ENCODE measurements around the gene NOL6.
"Not testable (repeated sequence)": the region's sequence is repeated elsewhere in the genome, so short reads cannot be mapped to it uniquely, and the experiment has no call there.

Gene NOL6

DNA sequence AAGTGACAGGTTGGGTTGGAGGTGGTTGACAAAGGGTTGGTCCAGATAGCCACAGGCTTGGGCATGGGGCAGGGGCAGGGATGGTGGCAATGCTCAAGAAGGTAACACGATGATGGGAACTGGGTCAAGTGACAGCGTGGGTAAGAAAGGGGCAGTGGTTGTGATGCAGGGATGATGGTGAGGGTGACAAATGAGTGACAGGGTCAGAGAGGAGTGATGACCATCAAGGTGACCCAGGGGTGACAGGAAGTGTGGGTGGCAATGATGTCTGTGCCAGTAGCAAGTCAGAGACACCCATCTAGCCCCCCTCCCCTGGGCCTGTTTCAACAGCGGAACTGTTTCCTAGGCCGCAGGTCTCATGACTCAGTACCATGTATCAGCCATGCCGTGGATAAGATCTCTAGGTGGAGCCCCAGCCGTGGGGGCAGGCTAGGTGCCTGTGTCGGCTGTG, 46.9 kb downstream of the NOL6 start:
- DNase-seq (ENCODE audit: low read depth), result no peak
- H3K4me3 ChIP-seq (ENCODE audit: low read depth, low read length), result no peak overlapping the region
- no peak for TF ChIP-seq CTCF (IDR thresholded peaks at IDR 0.05; ENCODE audit: low read depth, low read length, missing control alignments)

DNA sequence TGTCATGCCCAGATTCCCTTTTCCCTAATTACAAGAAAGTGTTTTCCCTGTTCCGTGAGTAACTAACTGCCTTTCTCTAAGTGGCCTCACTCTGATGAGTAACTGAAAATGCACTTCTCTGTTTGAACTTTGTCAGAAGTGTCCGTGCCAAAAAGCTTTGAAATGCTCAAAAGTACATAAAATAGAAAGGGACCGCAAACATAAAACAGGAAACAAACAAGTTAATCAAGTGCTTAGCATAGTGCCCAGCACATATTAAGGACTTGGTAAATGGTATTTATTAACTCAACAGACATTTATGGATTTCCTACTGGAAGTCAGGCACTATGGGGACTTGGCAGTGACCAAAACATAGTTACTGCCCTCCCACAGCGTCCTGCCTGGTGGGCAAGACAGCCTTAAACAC, 48.6 kb downstream of the NOL6 start:
- no peak for TF ChIP-seq CTCF (IDR thresholded peaks at IDR 0.05; ENCODE audit: low read depth, low read length, missing control alignments)
- no peak overlapping the region for H3K4me3 ChIP-seq (ENCODE audit: low read depth, low read length)
- no peak for DNase-seq (ENCODE audit: low read depth)

GRCh38 chr9:33424492-33424891, 49.2 kb downstream of the NOL6 start:
- DNase-seq (ENCODE audit: low read depth); H3K4me3 ChIP-seq (ENCODE audit: low read depth, low read length): not testable (repeated sequence)

DNA sequence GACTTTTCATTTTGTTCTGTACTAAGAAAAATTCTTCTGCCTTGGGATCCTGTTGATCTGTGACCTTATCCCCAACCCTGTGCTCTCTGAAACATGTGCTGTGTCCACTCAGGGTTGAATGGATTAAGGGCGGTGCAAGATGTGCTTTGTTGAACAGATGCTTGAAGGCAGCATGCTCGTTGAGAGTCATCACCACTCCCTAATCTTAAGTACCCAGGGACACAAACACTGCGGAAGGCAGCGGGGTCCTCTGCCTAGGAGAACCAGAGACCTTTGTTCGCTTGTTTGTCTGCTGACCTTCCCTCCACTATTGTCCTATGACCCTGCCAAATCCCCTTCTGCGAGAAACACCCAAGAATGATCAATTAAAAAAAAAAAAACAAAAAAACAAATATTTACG, 49.7 kb downstream of the NOL6 start:
- not testable (repeated sequence) for DNase-seq (ENCODE audit: low read depth); H3K4me3 ChIP-seq (ENCODE audit: low read depth, low read length)

GRCh38 chr9:33419708-33420303, 53.9 kb downstream of the NOL6 start:
- DNase-seq (ENCODE audit: low read depth), result no peak
- no peak for TF ChIP-seq CTCF (IDR thresholded peaks at IDR 0.05; ENCODE audit: low read depth, low read length, missing control alignments)
- H3K4me3 ChIP-seq (ENCODE audit: low read depth, low read length), result no peak overlapping the region

DNA sequence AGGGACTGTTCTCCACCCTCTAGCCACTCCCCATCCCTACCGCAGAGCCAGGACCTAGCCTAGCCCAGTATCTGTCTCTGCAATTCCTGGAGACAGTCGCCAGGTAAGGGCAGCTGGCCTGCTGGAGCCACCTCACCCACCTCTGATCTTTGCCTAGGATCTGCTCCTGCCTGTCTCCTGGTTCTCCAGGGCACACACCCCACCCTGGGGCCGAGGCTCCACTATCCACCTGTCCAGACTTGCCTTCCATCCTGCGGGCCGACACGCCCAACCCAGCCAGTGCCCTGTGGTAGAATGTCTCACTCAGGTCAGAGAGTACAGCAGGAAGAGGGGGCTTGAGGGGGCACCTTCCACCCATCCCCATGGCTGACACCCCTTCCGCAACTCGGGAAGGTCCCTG, 55.6 kb downstream of the NOL6 start:
- no peak overlapping the region for H3K4me3 ChIP-seq (ENCODE audit: low read depth, low read length)
- no peak for DNase-seq (ENCODE audit: low read depth)
- TF ChIP-seq CTCF (IDR thresholded peaks at IDR 0.05; ENCODE audit: low read depth, low read length, missing control alignments), result no peak

GRCh38 chr9:33416996-33417395, 56.7 kb downstream of the NOL6 start:
- DNase-seq (ENCODE audit: low read depth), result no peak
- TF ChIP-seq CTCF (IDR thresholded peaks at IDR 0.05; ENCODE audit: low read depth, low read length, missing control alignments), result no peak
- H3K4me3 ChIP-seq (ENCODE audit: low read depth, low read length), result no peak overlapping the region

DNA sequence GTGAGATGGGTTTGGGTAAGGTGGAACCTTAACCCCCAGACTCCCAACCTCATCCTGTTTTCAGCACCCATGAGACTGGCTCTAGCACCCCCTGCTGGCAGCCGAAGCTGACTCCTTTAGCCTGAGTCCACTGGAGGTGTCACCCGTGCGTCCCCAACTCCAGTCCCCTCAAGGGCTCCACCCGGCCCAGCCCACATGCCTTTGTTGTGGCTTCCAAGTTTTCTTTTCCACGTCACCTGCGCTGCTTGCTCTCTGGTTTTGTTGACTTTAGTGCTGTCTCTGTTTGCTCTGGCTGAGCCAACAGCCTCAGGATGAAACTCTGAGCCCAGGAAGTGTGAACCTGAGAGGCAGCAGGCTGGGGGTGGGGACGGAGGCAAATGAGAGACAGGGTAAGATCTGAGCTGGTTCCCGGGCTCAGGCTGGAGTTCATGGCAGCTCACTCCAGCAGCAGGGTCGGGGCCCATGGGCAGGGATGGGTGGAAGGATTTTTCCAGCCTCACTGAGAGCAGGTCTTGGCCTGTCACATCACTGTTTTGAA, 58.2 kb downstream of the NOL6 start:
- H3K4me3 ChIP-seq (ENCODE audit: low read depth, low read length), result no peak overlapping the region
- DNase-seq (ENCODE audit: low read depth), result no peak
- peak; percentile 92 for TF ChIP-seq CTCF (IDR thresholded peaks at IDR 0.05; ENCODE audit: low read depth, low read length, missing control alignments)
